Right hindlimb (tissue), 1 donor: ENCODE results near the gene KCMF1.
"Not testable (repeated sequence)": the region's sequence is repeated elsewhere in the genome, so short reads cannot be mapped to it uniquely, and the experiment has no call there.

Source experiments
- DNase-seq: peaks from one replicate; pipeline ENCODE4 v3.0.0-alpha.2; 2018

KCMF1 gene

DNA sequence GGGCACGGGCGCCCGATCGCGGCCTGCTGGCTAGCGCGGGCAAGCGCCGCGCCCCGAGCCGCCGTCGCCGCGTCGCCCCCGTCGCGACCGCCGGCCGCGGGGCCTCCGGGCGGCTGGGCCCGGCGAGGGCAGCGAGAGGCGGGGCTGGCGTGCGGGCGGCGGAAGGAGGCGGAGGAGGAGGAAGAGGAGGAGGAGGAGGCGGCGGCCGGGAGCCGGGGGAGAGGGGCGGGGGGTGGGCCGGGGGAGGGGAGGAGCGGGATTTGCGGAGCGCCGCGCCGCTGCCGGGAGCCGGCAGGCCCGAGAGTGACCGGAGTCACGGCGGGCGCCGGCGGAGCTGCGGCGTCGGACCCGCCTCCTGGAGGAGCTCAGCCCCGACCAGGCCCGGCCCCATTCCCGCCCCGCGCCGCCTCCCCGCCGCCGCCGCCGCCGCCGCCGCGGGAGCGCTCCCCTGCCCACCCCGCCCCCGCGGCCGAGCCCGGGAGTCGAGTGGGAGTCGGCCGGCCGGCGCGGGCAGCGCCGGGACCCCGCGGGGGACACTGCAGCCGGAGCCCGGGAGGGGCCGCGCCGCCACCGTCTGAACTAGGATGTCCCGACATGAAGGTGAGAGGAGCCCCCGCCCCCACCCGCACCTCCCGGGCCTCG, at the start of gene KCMF1:
Gene KCMF1, plus strand, starts transcription at position 294 of the 642 bp plus-strand sequence. Its CDS starts 291 bp downstream, at position 585.
- peak; percentile 86 for DNase-seq

DNA sequence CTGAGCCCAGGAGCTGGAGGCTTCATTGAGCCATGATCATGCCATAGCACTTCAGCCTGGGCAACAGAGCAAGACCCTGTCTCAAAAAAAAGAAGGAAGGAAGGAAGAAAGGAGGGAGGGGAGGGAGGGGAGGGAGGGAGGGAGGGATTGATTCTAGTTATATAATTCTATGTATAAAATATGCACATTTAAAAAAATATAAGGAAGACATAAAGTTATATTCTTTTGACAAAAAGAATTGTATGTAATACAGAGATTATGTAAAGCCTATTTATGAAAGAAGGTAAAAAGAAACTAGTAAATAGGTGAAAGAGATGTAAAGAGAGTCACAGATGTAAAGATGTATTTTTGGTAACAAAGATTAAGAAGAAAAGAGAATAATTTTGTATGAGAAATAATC, 48.0 kb upstream of the KCMF1 start:
- no peak for DNase-seq

DNA sequence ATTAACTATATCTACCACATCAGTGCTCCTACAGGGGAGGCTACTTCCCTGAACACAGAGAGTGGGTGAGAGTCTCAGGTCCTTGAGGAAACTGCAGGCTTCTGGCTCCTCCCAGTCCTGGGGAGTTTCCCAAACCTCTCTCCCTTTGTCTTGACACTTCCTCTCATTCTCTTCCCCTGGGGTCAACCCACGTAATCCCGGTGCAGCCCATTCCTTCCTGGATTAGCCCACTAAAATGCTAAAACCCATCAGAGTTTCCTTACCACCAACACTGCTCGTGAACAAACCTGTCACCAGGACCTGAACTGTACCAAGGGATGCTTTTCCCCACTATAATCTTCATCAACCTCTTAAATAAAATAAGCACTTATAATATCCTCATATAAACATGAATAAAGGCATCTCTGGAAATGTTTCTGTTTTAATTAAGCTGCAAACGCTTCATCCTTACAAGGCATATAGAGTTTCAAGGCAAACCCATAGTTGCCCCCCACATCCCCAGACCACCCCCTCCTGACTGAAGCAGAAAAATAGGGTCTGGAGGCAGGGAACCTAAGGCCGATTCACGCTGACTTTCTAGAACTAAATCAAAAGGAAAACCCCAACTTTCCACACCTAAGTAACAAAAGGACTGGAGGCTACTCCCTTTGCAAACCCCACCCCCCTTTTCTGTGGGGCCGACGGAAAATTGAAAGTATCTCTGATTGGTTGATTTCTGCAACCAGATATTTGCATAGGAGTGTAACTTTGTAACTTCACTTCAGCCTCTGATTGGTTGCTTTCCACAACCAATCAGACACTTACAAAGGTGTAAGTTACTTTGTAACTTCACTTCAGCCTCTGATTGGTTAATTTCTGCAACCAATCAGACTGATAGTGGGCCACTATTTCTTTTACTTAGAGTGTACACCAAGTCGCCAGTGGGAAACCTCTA, 46.5 kb upstream of the KCMF1 start:
- no peak for DNase-seq

GRCh38 chr2:84925336-84925723, 45.6 kb upstream of the KCMF1 start:
- DNase-seq = no peak

DNA sequence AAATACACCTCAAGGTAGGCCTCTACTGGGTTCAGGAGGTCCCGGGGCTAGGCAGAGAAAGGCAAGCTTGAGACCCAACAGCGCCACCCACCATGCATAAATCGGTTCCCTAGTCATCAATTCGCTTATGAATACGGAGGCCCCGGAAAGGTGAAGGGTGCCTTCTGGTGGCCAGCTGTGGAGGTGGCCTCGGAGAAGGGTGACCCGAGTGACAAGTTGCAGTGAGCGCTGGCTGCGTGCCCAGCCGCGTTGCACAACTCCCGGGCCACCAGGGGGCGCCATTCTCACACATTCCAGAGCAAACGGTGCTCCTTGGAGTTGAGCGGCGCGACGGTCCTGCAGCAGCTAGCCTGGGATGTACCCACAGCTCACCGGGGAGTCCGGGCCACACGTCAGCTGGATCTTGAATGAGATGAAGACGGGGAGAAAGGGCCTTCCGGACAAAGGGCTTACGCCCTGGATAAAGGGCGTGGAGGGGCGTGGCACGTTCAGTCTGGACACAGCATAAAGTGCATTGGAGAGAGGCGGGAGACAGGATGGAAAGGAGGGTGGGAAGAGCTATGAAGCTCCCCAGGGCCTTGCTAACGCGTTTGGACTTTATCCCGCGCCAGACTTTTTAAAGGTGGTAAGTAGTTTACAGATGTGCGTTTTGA, 45.1 kb upstream of the KCMF1 start:
- peak; percentile 92 for DNase-seq

DNA sequence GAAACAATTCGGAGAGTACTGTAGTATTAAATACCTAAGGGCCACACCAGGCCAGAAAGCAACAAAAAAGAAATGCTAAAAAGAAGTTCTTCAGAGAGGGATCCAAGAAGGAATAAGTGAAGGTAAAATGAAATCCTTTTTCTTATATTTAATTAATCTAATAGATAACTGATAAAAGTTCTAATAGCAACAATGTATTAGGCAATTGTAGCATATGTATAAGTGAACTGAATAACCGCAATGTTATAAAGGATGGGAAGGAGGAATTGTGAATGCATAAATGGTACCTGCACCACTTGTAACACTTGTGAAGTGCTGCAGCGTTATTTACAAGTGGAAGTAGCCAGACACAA, 43.7 kb upstream of the KCMF1 start:
- no peak for DNase-seq

- no peak for DNase-seq
Observed at GRCh38 chr2:84931384-84931821, 39.6 kb upstream of the KCMF1 start.

DNA sequence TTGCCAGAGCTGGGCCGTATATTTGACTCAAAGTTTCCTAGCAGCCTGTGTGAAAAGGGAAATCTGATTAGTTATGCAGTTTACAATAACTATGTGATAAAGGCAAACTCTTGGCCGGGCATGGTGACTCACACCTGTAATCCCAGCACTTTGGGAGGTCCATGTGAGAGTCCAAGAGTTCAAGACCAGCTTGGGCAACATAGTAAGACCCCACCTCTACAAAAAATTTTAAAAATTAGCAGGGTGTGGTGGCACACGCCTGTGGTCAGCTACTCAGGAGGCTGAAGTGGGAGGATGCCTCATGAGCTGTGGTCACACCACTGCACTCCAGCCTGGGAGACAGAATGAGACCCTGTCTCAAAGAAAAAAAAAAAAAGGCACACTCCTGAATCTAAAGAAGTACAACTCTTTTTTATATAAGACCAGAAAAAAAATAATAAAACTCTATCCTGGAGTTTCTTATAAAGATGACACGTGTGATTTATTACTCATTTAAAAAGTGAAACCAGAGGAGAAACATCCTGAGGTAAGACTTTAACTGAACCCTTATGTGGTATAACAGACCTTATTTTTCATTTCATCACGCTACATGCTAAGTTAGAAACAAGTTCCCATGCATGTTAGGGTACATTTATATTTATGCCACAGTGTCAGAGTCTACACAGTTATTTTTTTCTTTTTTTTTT, 32.6 kb upstream of the KCMF1 start:
- no peak for DNase-seq

DNA sequence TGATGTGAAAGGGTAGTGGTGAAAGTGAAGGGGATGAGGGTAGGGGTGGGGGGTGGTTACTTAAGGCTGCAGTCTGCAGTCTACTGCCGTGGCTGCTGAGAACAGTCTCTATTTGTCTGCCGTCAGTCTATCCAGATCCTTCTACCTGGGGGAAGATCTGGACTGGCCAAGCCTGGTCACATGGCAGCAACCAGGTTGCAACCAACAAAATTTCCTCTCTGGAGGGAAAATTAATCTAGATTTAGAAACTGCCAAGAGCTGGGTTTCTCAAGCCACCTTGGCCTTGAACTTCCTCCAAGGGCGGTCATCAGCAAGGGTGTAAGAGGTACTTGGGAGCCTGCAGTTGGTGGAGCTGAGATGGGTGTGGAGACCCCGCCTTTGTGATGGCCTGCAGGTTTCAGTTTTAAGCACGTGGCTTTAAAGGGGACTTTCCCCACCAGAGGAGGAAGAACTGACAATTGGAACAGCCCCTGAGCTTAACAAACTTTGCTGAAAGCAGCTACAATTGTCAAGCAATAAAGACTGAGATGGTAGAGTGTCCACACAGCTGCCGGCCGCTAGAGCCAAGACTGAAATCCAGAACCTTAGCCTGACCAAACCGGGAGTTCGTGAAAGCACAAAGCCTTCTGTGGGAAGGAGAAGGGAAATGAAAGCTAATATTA, 31.4 kb upstream of the KCMF1 start:
- no peak for DNase-seq

DNA sequence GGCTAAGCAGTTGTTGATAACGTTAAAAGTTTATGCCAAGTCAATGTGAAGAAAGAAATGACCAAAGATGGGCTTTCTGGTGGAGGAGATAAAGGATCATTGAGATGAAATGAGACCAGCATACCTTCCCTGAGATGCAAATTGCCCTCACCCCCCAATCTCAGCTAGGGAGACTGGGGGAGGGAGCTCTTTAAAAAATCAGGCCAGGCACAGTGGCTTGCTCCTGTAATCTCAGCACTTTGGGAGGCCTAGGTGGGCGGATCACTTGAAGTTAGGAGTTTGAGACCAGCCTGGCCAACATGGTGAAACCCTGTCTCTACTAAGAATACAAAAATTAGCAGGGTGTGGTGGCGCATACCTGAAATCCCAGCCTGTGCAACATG, 30.9 kb upstream of the KCMF1 start:
- DNase-seq = no peak

DNA sequence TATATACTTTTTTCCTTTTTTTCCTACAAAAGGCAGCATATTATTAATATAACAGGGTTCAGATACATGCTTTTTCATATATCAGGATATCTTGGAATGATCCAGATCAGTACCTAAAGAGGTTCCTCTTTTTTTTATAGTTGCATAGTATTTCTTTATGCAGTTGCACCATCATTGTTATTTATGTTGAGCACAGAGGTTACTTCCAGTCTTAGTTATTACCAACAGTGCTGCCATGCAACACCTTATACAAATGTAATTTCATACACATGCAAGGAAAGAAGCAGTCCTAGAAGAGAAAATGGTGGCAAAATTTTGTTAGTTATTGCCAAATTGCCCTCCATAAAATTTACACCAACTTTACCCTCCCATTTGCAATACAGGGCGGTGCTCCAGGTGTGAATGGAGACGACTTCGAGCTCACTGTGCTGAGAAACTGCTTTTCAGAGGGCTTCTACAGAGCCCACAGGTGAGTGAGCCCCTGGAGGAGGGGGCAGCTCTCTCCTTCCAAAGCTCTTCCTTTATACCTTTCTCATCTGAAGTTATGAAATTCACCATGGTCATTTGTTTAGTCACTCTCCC, 30.0 kb upstream of the KCMF1 start:
- DNase-seq = no peak

DNA sequence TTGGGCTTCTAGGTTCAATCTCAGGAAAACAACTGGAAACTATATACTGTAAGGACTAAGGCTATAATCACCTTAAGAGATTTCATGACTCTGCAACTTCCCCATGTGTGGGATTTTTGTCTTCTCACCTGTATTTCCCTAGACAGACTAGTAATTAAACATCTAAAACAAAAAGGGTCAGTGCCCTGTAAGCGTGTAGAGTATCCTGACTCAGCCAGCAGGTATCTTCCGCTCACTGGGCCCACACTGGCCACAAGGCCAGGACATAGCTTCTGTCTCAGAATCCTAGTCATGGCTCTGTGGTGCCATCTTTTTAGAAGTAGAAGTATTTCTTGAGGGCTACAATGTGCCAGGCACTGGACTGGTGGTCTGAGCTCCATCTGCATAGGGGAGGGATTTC, 28.8 kb upstream of the KCMF1 start:
- no peak for DNase-seq

GRCh38 chr2:84942964-84943421, 28.0 kb upstream of the KCMF1 start:
- DNase-seq = no peak

DNA sequence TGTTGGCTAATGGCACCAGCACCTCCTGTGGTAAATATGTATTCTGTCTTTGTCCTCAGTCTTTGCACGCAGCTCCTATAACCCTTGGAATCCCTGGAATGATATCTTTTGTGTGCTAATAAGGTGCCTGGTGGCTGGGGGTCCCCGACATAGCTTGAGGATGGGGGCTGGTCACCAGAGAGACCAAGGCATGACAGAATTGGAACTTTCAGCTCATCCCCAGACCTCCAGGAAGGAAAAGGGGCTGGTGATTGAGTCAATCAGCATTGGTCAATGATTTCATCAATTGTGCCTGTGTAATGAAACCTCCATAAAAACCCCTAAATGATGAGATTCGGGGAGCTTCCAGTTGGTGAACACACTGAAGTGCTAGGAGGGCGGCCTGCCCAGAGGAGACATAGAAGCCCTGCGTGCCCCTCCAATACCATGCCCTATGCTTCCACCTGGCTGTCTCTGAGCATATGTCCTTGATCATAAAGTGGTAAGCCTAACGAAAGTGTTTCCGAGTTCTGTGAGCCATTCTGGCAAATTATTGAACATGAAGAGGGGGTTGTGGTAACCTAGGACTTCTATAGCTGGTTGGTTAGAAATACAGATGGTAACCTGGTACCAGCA, 26.6 kb upstream of the KCMF1 start:
- DNase-seq = no peak

GRCh38 chr2:84945838-84946203, 25.1 kb upstream of the KCMF1 start:
- not testable (repeated sequence) for DNase-seq

- no peak for DNase-seq
Observed at GRCh38 chr2:84946204-84947009, 24.6 kb upstream of the KCMF1 start.

- no peak for DNase-seq
Observed at GRCh38 chr2:84947010-84947593, 23.9 kb upstream of the KCMF1 start.

DNA sequence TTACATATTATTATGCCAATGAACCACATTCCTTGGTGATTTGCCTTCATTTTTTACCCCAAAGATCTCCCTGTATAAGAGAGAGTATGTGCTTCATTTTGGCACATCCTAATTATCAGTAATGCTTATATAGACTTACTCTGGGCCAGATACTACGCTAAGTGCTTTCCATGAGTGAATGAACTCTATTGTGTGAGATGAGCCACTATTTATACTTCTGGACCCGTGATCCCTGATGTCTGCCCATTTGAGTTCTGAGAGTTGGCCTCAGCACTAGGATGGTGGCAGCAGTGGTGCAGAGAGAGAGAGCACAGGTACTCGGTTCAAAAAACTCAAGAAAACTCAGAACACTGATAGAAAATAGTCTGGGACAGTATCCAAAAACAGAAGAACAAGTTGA, 17.4 kb upstream of the KCMF1 start:
- no peak for DNase-seq

GRCh38 chr2:84954329-84954728, 16.6 kb upstream of the KCMF1 start:
- no peak for DNase-seq
